GM21576 (cell line): Measurements from ENCODE around the gene MIER2.
"Not testable (repeated sequence)": the region's sequence is repeated elsewhere in the genome, so short reads cannot be mapped to it uniquely, and the experiment has no call there.

Experiments used
- ATAC-seq: cut with Tn5 transposase; IDR thresholded peaks from one replicate; pipeline ENCODE4 v1.9.1; 2021; ENCODE audit warnings: mild to moderate bottlenecking, moderate library complexity; ENCODE audit not compliant: unreplicated experiment

Gene MIER2

GRCh38 chr19:262125-262524 lies 82.5 kb downstream of the MIER2 start:
- ATAC-seq = no peak

GRCh38 chr19:256804-257203 lies 87.8 kb downstream of the MIER2 start:
- ATAC-seq = not testable (repeated sequence)
